Activated CD4-positive, alpha-beta T cell treated with anti-CD3 and anti-CD28 coated beads, Interleukin-2, amount 50 U/mL, for 1 hour (primary cell): Measurements from ENCODE around the gene NXPH3.

Experiments used
- DNase-seq: peaks from one replicate; pipeline ENCODE4 v3.0.0-alpha.2; 2020

Gene NXPH3

GRCh38 chr17:49576917-49577649, 1.4 kb downstream of the NXPH3 start:
- DNase-seq: no peak

GRCh38 chr17:49577650-49577934, 1.9 kb downstream of the NXPH3 start:
- DNase-seq: no peak

GRCh38 chr17:49577963-49578362, 2.3 kb downstream of the NXPH3 start:
- no peak for DNase-seq

- DNase-seq: no peak
Measured at GRCh38 chr17:49578414-49578813, 2.7 kb downstream of the NXPH3 start.

- DNase-seq: no peak
Measured at GRCh38 chr17:49578952-49579500, 3.4 kb downstream of the NXPH3 start.

- no peak for DNase-seq
Measured at GRCh38 chr17:49579522-49579921, 3.9 kb downstream of the NXPH3 start.

- no peak for DNase-seq
Measured at GRCh38 chr17:49580055-49580721, 4.5 kb downstream of the NXPH3 start.

GRCh38 chr17:49580981-49581647, 5.4 kb downstream of the NXPH3 start:
- no peak for DNase-seq

GRCh38 chr17:49581648-49581998, 6.0 kb downstream of the NXPH3 start:
- no peak for DNase-seq

GRCh38 chr17:49582055-49582722, 6.5 kb downstream of the NXPH3 start:
- DNase-seq: no peak

GRCh38 chr17:49582789-49583188, 7.1 kb downstream of the NXPH3 start:
- DNase-seq: no peak

GRCh38 chr17:49583226-49583625, 7.6 kb downstream of the NXPH3 start:
- DNase-seq: no peak

GRCh38 chr17:49583889-49584288, 8.2 kb downstream of the NXPH3 start:
- DNase-seq: no peak

GRCh38 chr17:49585422-49586027, 9.9 kb downstream of the NXPH3 start:
- DNase-seq: no peak

- DNase-seq: no peak
Measured at GRCh38 chr17:49587366-49588073, 11.8 kb downstream of the NXPH3 start.

GRCh38 chr17:49588312-49588711, 12.6 kb downstream of the NXPH3 start:
- no peak for DNase-seq

GRCh38 chr17:49588726-49589576, 13.3 kb downstream of the NXPH3 start:
- DNase-seq: no peak

- DNase-seq: no peak
Measured at GRCh38 chr17:49589577-49589927, 13.9 kb downstream of the NXPH3 start.

- no peak for DNase-seq
Measured at GRCh38 chr17:49590874-49591273, 15.2 kb downstream of the NXPH3 start.

GRCh38 chr17:49592263-49592662, 16.6 kb downstream of the NXPH3 start:
- DNase-seq: no peak

- no peak for DNase-seq
Measured at GRCh38 chr17:49595328-49595727, 19.7 kb downstream of the NXPH3 start.

- no peak for DNase-seq
Measured at GRCh38 chr17:49595980-49596379, 20.3 kb downstream of the NXPH3 start.
